K562 (cell line): Measurements from ENCODE around the gene RHBG. TPM values are rescaled to one million over a fixed set of nuclear protein-coding genes. Genes with fewer than 3 reads are reported as not detected.

ENCODE experiments used
- FOXA3 ChIP-seq, 2 experiments: fragments of 450-650 bp in 1 of 2; sonication (generic) in 1 of 2; formaldehyde crosslinking; IDR thresholded peaks in 1 of 2; conservative IDR thresholded peaks in 1 of 2; 2 replicates each; pipeline versions ENCODE4 v1.4.0 to v1.8.0; 2020 to 2022; ENCODE audit warnings: mild to moderate bottlenecking in 2 of 2, missing genetic modification reagents in 1 of 2
- MECOM ChIP-seq: fragments of 250-450 bp; sonication (Bioruptor Pico); IDR thresholded peaks from 2 replicates; pipeline ENCODE4 v1.8.0; 2022; ENCODE audit warnings: inconsistent platforms
- NELFE ChIP-seq: IDR thresholded peaks from 2 replicates; pipeline ENCODE4 v1.6.1; 2011; ENCODE audit warnings: mild to moderate bottlenecking; ENCODE audit not compliant: insufficient read depth, insufficient read length
- NR4A1 ChIP-seq, 2 experiments: fragments of 250-450 bp in 1 of 2; fragments of 450-650 bp in 1 of 2; sonication (Bioruptor Pico) in 1 of 2; IDR thresholded peaks; 2 replicates each; pipeline versions ENCODE4 v1.4.0 to v1.6.1; 2016 to 2020; ENCODE audit warnings: mild to moderate bottlenecking in 2 of 2, missing compliant biosample characterization in 1 of 2, missing genetic modification characterization in 1 of 2, moderate library complexity in 1 of 2
- PHF21A ChIP-seq: fragments of 450-650 bp; IDR thresholded peaks from 2 replicates; pipeline ENCODE4 v1.6.1; 2017; ENCODE audit warnings: low read depth, borderline replicate concordance
- PRMT5 ChIP-seq: sonication (generic); formaldehyde crosslinking; IDR thresholded peaks from 2 replicates; pipeline ENCODE4 v1.5.0; 2020; ENCODE audit warnings: missing genetic modification reagents
- RBM14 ChIP-seq: fragments of 200-400 bp; formaldehyde crosslinking; IDR thresholded peaks from 2 replicates; pipeline ENCODE4 v1.6.1; 2018; ENCODE audit warnings: low read depth, mild to moderate bottlenecking, low read length, moderate library complexity, borderline replicate concordance; ENCODE audit not compliant: insufficient read depth
- RBM22 ChIP-seq: fragments of 200-400 bp; formaldehyde crosslinking; IDR thresholded peaks from 2 replicates; pipeline ENCODE4 v1.6.1; 2018; ENCODE audit warnings: low read length, low read depth; ENCODE audit not compliant: poor library complexity, severe bottlenecking
- SIX5 ChIP-seq, 2 experiments: IDR thresholded peaks; 2 replicates each; pipeline ENCODE4 v1.6.1; 2011; ENCODE audit warnings: low read length in 2 of 2, borderline replicate concordance in 1 of 2, low read depth in 1 of 2, mild to moderate bottlenecking in 1 of 2, moderate library complexity in 1 of 2; ENCODE audit not compliant: insufficient read depth in 1 of 2
- TCF7L2 ChIP-seq: fragments of 150-350 bp; IDR thresholded peaks from 2 replicates; pipeline ENCODE4 v1.6.1; 2016; ENCODE audit warnings: low read depth, mild to moderate bottlenecking, low read length, moderate library complexity
- ZNF253 ChIP-seq: fragments of 250-450 bp; sonication (Bioruptor Pico); conservative IDR thresholded peaks from 2 replicates; pipeline ENCODE4 v1.6.1; 2021; ENCODE audit warnings: mild to moderate bottlenecking
- polyA plus RNA-seq, 8 experiments: library from polyadenylated mRNA; depleted of rRNA in 4 of 8; stranded (reverse) in 5 of 8; unstranded in 3 of 8; fragments of >200 nt; fragmentation: Nextera tagmentation in 2 of 8; fragmentation: Illumina TruSeq in 1 of 8; extraction: Ambion mirVana in 2 of 8; extraction: Trizol in 1 of 8; gene quantifications; 2 replicates each; pipeline versions ENCODE4 v1.2.1 to v1.2.3, GENCODE V29; 2011 to 2014; ENCODE audit warnings: inconsistent platforms in 1 of 8, missing spikeins in 1 of 8
- total RNA-seq, 7 experiments: library from RNA; depleted of rRNA in 6 of 7; stranded (reverse); fragments of >200 nt in 6 of 7; fragmentation: Illumina TruSeq in 2 of 7; extraction: Trizol in 2 of 7; gene quantifications; 2 replicates each; pipeline versions ENCODE4 v1.2.1 to v1.2.3, GENCODE V29; 2011 to 2021; ENCODE audit warnings: low replicate concordance in 1 of 7
- TF ChIP-seq, protein P1 (sequence below), 2 experiments: fragments of 450-650 bp; IDR thresholded peaks; 2 replicates each; pipeline ENCODE4 v1.6.1; 2016; ENCODE audit warnings: mild to moderate bottlenecking in 2 of 2, borderline replicate concordance in 1 of 2, low read depth in 1 of 2, moderate library complexity in 1 of 2
- TF ChIP-seq, protein P2 (sequence below): fragments of 450-650 bp; IDR thresholded peaks from 2 replicates; pipeline ENCODE4 v1.6.1; 2016; ENCODE audit warnings: borderline replicate concordance

The RHBG gene
- total and polyA plus RNA-seq, 9 of the 15 experiments (the other 6 are each of a cell fraction or from before 2014, with no cell fraction given): not detected

DNA sequence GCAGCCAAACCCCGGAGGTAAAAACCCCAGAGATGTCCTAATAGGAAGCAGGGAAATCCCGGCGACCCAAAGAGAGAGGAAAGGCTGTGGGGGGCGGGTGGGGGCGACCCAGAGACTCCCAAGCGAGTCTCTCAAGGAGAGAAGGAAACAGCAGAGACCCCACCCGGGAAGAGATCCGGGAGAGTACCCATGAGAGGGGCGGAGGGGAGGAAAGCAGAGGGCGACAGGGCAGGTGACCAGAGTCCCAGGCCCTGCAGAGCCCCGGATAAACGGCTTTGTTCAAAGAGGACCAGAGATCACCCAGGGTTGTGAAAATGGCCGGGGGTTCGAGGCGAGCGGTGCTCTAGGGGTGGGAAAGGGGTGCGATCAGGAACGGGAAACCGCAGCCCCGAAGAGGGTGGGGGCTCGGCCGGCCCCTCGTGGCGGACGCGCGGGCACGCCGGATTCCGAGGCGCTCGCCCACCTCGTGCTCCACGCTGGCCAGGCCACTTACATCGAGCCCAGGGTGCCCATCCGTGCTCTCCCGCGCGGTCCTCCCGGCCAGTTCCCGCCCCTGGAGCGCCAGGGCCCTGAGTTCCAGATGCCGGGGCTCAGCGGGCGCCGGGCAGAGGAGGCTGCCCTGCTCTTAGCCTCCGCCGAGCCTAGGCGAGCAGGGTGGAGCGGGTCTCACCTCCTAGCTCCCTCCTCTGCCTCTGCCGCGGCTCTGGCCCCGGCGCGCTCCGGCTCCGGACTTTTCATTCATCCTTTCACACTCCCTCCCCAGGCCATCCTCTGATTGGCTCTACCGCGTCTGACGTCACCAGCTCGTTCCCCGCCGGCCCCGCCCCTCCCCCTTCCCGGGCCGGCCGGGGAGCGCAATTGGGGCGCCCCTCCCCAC, 52.3 kb downstream of the RHBG start (continued):
- TF ChIP-seq, protein P1, sequence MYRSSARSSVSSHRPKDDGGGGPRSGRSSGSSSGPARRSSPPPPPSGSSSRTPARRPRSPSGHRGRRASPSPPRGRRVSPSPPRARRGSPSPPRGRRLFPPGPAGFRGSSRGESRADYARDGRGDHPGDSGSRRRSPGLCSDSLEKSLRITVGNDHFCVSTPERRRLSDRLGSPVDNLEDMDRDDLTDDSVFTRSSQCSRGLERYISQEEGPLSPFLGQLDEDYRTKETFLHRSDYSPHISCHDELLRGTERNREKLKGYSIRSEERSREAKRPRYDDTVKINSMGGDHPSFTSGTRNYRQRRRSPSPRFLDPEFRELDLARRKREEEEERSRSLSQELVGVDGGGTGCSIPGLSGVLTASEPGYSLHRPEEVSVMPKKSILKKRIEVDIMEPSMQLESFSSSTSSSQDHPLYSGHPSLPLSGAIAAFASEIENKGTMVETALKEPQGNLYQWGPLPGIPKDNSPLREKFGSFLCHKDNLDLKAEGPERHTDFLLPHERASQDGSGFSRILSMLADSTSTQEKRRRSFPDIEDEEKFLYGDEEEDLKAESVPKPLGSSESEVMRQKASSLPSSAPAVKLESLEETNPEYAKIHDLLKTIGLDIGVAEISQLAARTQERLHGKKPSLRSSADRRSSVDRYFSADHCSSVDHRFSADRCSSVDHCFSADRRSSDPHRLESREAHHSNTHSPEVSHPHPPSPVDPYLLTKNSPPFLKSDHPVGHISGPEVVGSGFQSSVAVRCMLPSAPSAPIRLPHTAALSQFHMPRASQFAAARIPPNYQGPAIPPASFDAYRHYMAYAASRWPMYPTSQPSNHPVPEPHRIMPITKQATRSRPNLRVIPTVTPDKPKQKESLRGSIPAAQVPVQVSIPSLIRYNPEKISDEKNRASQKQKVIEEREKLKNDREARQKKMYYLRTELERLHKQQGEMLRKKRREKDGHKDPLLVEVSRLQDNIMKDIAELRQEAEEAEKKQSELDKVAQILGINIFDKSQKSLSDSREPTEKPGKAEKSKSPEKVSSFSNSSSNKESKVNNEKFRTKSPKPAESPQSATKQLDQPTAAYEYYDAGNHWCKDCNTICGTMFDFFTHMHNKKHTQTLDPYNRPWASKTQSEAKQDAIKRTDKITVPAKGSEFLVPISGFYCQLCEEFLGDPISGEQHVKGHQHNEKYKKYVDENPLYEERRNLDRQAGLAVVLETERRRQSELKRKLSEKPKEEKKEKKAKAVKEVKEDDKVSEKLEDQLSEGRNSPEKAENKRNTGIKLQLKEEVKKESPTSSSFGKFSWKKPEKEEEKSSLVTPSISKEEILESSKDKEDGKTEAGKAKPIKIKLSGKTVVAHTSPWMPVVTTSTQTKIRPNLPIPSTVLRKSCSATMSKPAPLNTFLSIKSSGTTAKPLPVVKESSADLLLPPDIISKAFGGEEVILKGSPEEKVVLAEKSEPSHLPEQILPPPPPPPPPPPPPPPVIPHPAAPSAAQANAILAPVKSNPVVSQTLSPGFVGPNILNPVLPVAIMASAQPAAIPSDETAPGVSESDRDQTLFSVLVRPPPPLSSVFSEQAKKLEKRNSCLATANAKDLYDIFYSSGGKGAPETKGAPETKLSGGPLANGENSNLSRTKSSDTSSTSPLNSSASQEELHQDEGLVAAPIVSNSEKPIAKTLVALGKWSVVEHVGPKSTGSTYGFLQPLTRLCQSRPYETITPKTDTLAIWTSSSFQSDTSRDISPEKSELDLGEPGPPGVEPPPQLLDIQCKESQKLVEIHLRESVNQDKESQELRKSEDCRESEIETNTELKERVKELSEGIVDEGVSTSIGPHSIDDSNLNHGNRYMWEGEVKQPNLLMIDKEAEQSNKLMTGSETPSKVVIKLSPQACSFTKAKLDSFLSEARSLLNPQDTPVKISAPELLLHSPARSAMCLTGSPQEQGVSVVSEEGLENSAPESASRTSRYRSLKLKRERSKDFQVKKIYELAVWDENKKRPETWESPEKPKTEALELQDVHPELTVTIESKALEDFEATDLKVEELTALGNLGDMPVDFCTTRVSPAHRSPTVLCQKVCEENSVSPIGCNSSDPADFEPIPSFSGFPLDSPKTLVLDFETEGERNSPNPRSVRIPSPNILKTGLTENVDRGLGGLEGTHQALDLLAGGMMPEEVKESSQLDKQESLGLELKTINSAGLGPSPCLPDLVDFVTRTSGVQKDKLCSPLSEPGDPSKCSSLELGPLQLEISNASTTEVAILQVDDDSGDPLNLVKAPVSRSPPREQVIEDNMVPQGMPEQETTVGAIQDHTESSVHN (IDR thresholded peaks at IDR 0.05; ENCODE audit: borderline replicate concordance in 1 of 2, low read depth in 1 of 2): no peak
- TF ChIP-seq MECOM (CRISPR knock-in tag) (no peak), TCF7L2 (no peak), FOXA3 (CRISPR knock-in tag; conservative IDR thresholded peaks at IDR 0.05 in 1 of 2, IDR thresholded peaks at IDR 0.05 in 1 of 2) (peak in 1 of 2 experiments; percentile 80; a peak in 2 of 4 replicates), RBM22 (no peak), SIX5 (IDR thresholded peaks at IDR 0.05; ENCODE audit: borderline replicate concordance in 1 of 2, insufficient read depth in 1 of 2, low read depth in 1 of 2, low read length in 2 of 2) (no peak), NR4A1 (CRISPR knock-in tag; IDR thresholded peaks at IDR 0.05) (no peak), NR4A1 (tag; IDR thresholded peaks at IDR 0.05) (no peak), NELFE (no peak), PRMT5 (CRISPR knock-in tag) (no peak), PHF21A (no peak), RBM14 (no peak), ZNF253 (CRISPR knock-in tag) (no peak)
- TF ChIP-seq, protein P2, sequence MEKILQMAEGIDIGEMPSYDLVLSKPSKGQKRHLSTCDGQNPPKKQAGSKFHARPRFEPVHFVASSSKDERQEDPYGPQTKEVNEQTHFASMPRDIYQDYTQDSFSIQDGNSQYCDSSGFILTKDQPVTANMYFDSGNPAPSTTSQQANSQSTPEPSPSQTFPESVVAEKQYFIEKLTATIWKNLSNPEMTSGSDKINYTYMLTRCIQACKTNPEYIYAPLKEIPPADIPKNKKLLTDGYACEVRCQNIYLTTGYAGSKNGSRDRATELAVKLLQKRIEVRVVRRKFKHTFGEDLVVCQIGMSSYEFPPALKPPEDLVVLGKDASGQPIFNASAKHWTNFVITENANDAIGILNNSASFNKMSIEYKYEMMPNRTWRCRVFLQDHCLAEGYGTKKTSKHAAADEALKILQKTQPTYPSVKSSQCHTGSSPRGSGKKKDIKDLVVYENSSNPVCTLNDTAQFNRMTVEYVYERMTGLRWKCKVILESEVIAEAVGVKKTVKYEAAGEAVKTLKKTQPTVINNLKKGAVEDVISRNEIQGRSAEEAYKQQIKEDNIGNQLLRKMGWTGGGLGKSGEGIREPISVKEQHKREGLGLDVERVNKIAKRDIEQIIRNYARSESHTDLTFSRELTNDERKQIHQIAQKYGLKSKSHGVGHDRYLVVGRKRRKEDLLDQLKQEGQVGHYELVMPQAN: no peak
